HepG2 (cell line): Measurements from ENCODE around the gene RABEPK. TPM values are rescaled to one million over a fixed set of nuclear protein-coding genes. Genes with fewer than 3 reads are reported as not detected.

Experiments used
- ATAC-seq: fragments of 200-7000 bp; cut with Tn5 transposase; 3 replicates; pipeline ENCODE4 v1.9.1; 2020; ENCODE audit warnings: mild to moderate bottlenecking, moderate library complexity
- BruUV-seq: library from RNA; stranded (reverse); fragments of 400-500 nt; replicated peaks from 2 replicates; lab custom pipeline; 2021; lab: Mats Ljungman, UMichigan
- CTCF ChIA-PET: fragments of 300-600 bp; formaldehyde crosslinking; extraction: SDS; loops from one replicate; lab custom pipeline; 2021; ENCODE audit warnings: low total read pairs, inconsistent platforms, low intra/inter-chr PET ratio; lab: Yijun Ruan, JAX
- POLR2A ChIA-PET: fragments of 350-600 bp; sonication (Branson Sonifier 250); formaldehyde crosslinking; loops from one replicate; lab custom pipeline; 2020; ENCODE audit warnings: antibody characterized with exemption, inconsistent platforms; lab: Yijun Ruan, JAX
- DNase-seq: peaks from one replicate; pipeline ENCODE4 v3.0.0-alpha.2; 2015; ENCODE audit warnings: low spot score
- FAIRE-seq: peaks from 3 replicates; lab custom pipeline; 2011; peaks lifted over from hg19 to GRCh38; lab: Jason Lieb, UNC
- H2AFZ ChIP-seq: one replicate; pipeline ENCODE4 v1.6.1; 2011; ENCODE audit warnings: low read length, inconsistent platforms
- H3K27ac ChIP-seq: fragments of 300-600 bp; 3 replicates; pipeline ENCODE4 v1.8.0; 2011; ENCODE audit warnings: mixed run types, mild to moderate bottlenecking, mixed read lengths, low read length, inconsistent platforms; ENCODE audit not compliant: insufficient read depth; ENCODE audit errors: extremely low read length
- H3K27me3 ChIP-seq, 2 experiments: fragments of 200-600 bp in 1 of 2; 2 replicates in 1 of 2; 3 replicates in 1 of 2; pipeline versions ENCODE4 v1.6.0 to v1.8.0; 2011; ENCODE audit warnings: low read length in 2 of 2, mild to moderate bottlenecking in 2 of 2, moderate library complexity in 2 of 2, inconsistent platforms in 1 of 2; ENCODE audit not compliant: insufficient read depth in 2 of 2, control insufficient read depth in 1 of 2
- H3K36me3 ChIP-seq, 2 experiments: fragments of 200-600 bp in 1 of 2; replicated peaks in 1 of 2; 2 replicates in 1 of 2; 3 replicates in 1 of 2; pipeline versions ENCODE4 v1.5.1 to v1.8.0; 2011; ENCODE audit warnings: low read length in 2 of 2, inconsistent platforms in 1 of 2; ENCODE audit not compliant: insufficient read depth in 2 of 2, control insufficient read depth in 1 of 2
- H3K4me1 ChIP-seq: 2 replicates; pipeline ENCODE4 v1.5.1; 2012; ENCODE audit warnings: low read length, inconsistent platforms; ENCODE audit not compliant: insufficient read depth
- H3K4me2 ChIP-seq: 2 replicates; pipeline ENCODE4 v1.6.0; 2011; ENCODE audit warnings: low read depth, low read length, inconsistent platforms
- H3K4me3 ChIP-seq, 3 experiments: fragments of 200-600 bp in 1 of 3; sonication (generic), shearing (Covaris generic) in 1 of 3; replicated peaks in 1 of 3; 2 replicates each; pipeline ENCODE4 v1.5.1; 2011 to 2016; ENCODE audit warnings: low read length in 3 of 3, inconsistent platforms in 2 of 3, low read depth in 2 of 3, mild to moderate bottlenecking in 2 of 3, control low read depth in 1 of 3, mixed read lengths in 1 of 3; ENCODE audit not compliant: insufficient read depth in 1 of 3
- H3K79me2 ChIP-seq: one replicate; pipeline ENCODE4 v1.6.1; 2011; ENCODE audit warnings: low read length, inconsistent platforms; ENCODE audit not compliant: insufficient read depth
- H3K9ac ChIP-seq: 2 replicates; pipeline ENCODE4 v1.6.0; 2011; ENCODE audit warnings: mild to moderate bottlenecking, low read depth, low read length, inconsistent platforms; ENCODE audit not compliant: insufficient read depth
- H3K9me3 ChIP-seq: 2 replicates; pipeline ENCODE4 v1.5.1; 2012; ENCODE audit warnings: mild to moderate bottlenecking, low read length
- H4K20me1 ChIP-seq: 2 replicates; pipeline ENCODE4 v1.6.0; 2011; ENCODE audit warnings: inconsistent platforms, mild to moderate bottlenecking, low read length, moderate library complexity; ENCODE audit not compliant: insufficient read depth
- CREB3 ChIP-seq: sonication (generic); formaldehyde crosslinking; IDR thresholded peaks from 2 replicates; pipeline ENCODE4 v1.5.0; 2020; ENCODE audit warnings: missing genetic modification reagents
- KMT2B ChIP-seq: IDR thresholded peaks from 2 replicates; pipeline ENCODE4 v1.6.1; 2016; ENCODE audit warnings: missing genetic modification reagents, missing compliant biosample characterization
- NFYB ChIP-seq: sonication (generic); formaldehyde crosslinking; IDR thresholded peaks from 2 replicates; pipeline ENCODE4 v1.4.0; 2020; ENCODE audit warnings: missing genetic modification reagents
- NPAS2 ChIP-seq: sonication (generic); formaldehyde crosslinking; IDR thresholded peaks from 2 replicates; pipeline ENCODE4 v1.8.0; 2022; ENCODE audit warnings: mild to moderate bottlenecking, missing genetic modification reagents, borderline replicate concordance
- RFX5 ChIP-seq: IDR thresholded peaks from 2 replicates; pipeline ENCODE4 v1.6.1; 2011; ENCODE audit warnings: low read depth, low read length, improper control_type of control experiment
- SRF ChIP-seq: IDR thresholded peaks from 2 replicates; pipeline ENCODE4 v1.6.1; 2011; ENCODE audit warnings: mild to moderate bottlenecking, low read depth, low read length, moderate library complexity
- ZEB1 ChIP-seq: IDR thresholded peaks from 2 replicates; pipeline ENCODE4 v1.6.1; 2012; ENCODE audit warnings: mild to moderate bottlenecking, low read depth, inconsistent platforms; ENCODE audit not compliant: insufficient replicate concordance
- ZFP90 ChIP-seq: sonication (generic); formaldehyde crosslinking; IDR thresholded peaks from 2 replicates; pipeline ENCODE4 v1.8.0; 2022; ENCODE audit warnings: missing genetic modification reagents, mild to moderate bottlenecking, inconsistent platforms, borderline replicate concordance
- ZNF501 ChIP-seq: sonication (generic); formaldehyde crosslinking; IDR thresholded peaks from 2 replicates; pipeline ENCODE4 v1.5.1; 2020; ENCODE audit warnings: mild to moderate bottlenecking, moderate library complexity, missing genetic modification reagents
- ZNF660 ChIP-seq: sonication (generic); formaldehyde crosslinking; IDR thresholded peaks from 2 replicates; pipeline ENCODE4 v1.5.1; 2020; ENCODE audit warnings: mild to moderate bottlenecking, low read depth, missing genetic modification reagents, borderline replicate concordance
- WGBS: methylation state at CpG from one replicate; pipeline ENCODE4 v1.1.6; 2017; ENCODE audit warnings: low lambda C conversion rate; 5-methylcytosine and 5-hydroxymethylcytosine counted together
- in situ Hi-C: cut with HindIII; loops from 2 replicates; pipeline ENCODE4 v1.10.0; 2017; ENCODE audit warnings: low pct_unique_long_range_greater_than_20kb; ENCODE audit not compliant: extremely low pct_ligation_motif_present
- intact Hi-C: fragments of 100-400 bp; cut with micrococcal nuclease; formaldehyde crosslinking; loops from one replicate; pipeline ENCODE4 v1.10.0; 2022; ENCODE audit not compliant: unreplicated experiment
- polyA plus RNA-seq, 8 experiments: library from polyadenylated mRNA; depleted of rRNA in 3 of 8; stranded (reverse) in 7 of 8; unstranded in 1 of 8; fragments of >200 nt; fragmentation: Illumina TruSeq in 4 of 8; extraction: Trizol in 4 of 8; gene quantifications; 2 replicates each; pipeline versions ENCODE4 v1.2.1 to v1.2.3, GENCODE V29; 2011 to 2016; ENCODE audit warnings: low read depth in 4 of 8, missing spikeins in 1 of 8, mixed read lengths in 1 of 8; ENCODE audit not compliant: insufficient read depth in 1 of 8
- total RNA-seq, 5 experiments: library from RNA; depleted of rRNA; stranded (reverse); fragments of >200 nt; fragmentation: Illumina TruSeq; extraction: Trizol; gene quantifications; 2 replicates each; pipeline ENCODE4 v1.2.3, GENCODE V29; 2016; ENCODE audit warnings: low read depth in 1 of 5

RABEPK gene
- total and polyA plus RNA-seq, 2 of the 13 experiments (the other 11 are each of a cell fraction or from before 2014, with no cell fraction given) = 75.5 to 90.0 TPM

DNA sequence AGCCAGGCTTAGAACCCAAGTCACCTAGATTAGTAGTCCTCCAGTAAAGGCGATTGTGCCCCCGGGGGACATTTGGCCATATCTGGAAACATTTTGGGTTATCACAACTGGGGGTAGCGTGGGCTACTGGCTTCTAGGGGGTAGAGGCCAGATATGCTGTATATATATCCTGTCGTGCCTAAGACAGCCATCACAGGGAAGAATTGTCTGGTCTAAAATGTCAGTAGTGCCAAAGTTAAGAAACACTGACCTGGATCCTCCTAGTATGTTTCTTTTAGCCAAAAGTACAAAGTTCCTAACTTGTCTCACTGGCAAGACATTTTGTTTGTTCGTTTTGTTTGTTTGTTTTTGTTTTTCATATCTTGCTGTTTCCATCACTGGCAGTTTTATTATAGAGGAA, 13.8 kb downstream of the RABEPK start:
- Histone ChIP-seq H3K9me3 (no peaks in the 10 kb centered on the region), H3K79me2 (no peaks in the 10 kb centered on the region), H3K4me2 (no peak overlapping the region), H3K27me3 (no peaks in the 10 kb centered on the region), H4K20me1 (no peaks in the 10 kb centered on the region), H2AFZ (no peak overlapping the region), H3K9ac (no peak overlapping the region), H3K4me1 (no peaks in the 10 kb centered on the region), H3K4me3 (no peak overlapping the region), H3K27ac (no peak overlapping the region), H3K36me3 (peaks cover 16 to 56% of the 10 kb centered on the region in 2 experiments)
- WGBS = 88% methylated on average over 5 of the region's 5 CpGs
- no peak for FAIRE-seq
- ChIA-PET POLR2A (interaction anchor here (0.9 kb wide), 1 partner anchor 10 kb away, joined by 3 read pairs; no protein-coding TSS in a partner anchor), CTCF (no interaction called here)
- BruUV-seq = no TSS peak
- ATAC-seq = no peak
- TF ChIP-seq ZNF660 (no peak), ZFP90 (CRISPR knock-in tag) (no peak), RFX5 (no peak), NPAS2 (CRISPR knock-in tag) (no peak), SRF (no peak), ZEB1 (no peak), NFYB (CRISPR knock-in tag) (no peak), KMT2B (no peak), CREB3 (no peak), ZNF501 (CRISPR knock-in tag) (no peak)
- intact Hi-C loops = no loop called here
- DNase-seq = no peak
- in situ Hi-C loops = no loop called here
